Tracheal epithelial cell (primary cell): ENCODE results near the gene GARRE1. TPM values are rescaled to one million over a fixed set of nuclear protein-coding genes. Genes with fewer than 3 reads are reported as not detected.

ENCODE experiments used
- total RNA-seq: library from RNA; depleted of rRNA; stranded (reverse); fragments of >200 nt; gene quantifications from 2 replicates; pipeline ENCODE4 v1.2.1, GENCODE V29; 2014

The GARRE1 gene, protein sequence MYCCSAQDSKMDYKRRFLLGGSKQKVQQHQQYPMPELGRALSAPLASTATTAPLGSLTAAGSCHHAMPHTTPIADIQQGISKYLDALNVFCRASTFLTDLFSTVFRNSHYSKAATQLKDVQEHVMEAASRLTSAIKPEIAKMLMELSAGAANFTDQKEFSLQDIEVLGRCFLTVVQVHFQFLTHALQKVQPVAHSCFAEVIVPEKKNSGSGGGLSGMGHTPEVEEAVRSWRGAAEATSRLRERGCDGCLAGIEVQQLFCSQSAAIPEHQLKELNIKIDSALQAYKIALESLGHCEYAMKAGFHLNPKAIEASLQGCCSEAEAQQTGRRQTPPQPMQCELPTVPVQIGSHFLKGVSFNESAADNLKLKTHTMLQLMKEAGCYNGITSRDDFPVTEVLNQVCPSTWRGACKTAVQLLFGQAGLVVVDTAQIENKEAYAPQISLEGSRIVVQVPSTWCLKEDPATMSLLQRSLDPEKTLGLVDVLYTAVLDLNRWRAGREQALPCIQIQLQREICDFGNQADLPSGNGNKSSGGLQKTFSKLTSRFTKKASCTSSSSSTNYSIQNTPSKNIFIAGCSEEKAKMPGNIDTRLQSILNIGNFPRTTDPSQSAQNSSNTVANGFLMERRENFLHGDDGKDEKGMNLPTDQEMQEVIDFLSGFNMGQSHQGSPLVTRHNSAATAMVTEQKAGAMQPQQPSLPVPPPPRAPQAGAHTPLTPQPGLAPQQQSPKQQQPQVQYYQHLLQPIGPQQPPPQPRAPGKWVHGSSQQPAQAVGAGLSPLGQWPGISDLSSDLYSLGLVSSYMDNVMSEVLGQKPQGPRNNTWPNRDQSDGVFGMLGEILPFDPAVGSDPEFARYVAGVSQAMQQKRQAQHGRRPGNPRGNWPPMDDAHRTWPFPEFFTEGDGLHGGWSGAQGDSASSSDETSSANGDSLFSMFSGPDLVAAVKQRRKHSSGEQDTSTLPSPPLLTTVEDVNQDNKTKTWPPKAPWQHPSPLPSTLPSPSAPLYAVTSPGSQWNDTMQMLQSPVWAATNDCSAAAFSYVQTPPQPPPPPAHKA (N-terminal part only)
- 6.0 and 6.7 TPM in 2 replicates for total RNA-seq

DNA sequence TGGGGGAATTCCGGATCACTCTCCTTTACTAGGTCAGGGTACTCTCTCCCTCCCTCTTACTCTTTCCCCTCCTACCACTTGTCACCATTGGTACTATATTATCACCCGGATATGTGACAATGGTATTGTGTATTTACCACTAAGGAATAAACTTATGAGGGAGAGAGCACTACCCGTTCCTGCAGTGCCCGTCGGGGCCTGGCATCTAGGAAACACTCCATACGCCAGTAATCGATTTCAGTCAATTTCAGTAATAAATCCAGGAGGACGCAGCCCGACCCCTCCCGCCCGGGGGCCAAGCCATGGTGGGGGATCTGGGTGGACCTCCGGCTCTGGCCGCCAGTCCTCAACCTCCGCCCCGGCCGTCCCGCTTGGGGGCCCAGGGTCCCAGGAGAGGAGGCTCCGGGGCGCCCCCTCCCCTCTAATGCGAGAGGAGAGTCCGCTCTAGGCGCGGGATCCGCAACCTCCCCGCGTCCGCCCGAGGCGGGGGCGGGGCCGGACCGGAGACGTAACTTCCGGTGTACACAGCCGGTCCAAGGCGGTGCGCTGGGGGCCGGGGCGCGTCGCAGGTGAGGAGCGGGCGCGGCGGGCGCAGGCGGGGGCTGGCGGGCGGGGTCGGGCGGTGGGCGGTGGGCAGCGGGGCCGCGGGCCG is at the start of gene GARRE1:
Gene GARRE1 (plus strand): TSS at position 509 of the 652 bp plus-strand sequence. CDS start 45,920 bp downstream, outside the sequence.

Other genes with a start within 250 kb of the GARRE1 start
- gene LSM14A, start 82.0 kb upstream of the GARRE1 start, total RNA-seq = 48.4 and 56.7 TPM in 2 replicates
- gene GPI, start 110.6 kb downstream of the GARRE1 start, total RNA-seq = 185 and 235 TPM in 2 replicates
- 36.0 and 47.0 TPM in 2 replicates for gene PDCD2L, start 149.8 kb downstream of the GARRE1 start, total RNA-seq
- 217 and 241 TPM in 2 replicates for gene UBA2, start 173.8 kb downstream of the GARRE1 start, total RNA-seq
- gene WTIP, start 227.2 kb downstream of the GARRE1 start, total RNA-seq = 32.0 and 38.6 TPM in 2 replicates